Sigmoid colon (tissue), 7 donors: ENCODE results near the gene MAST4. TPM values are rescaled to one million over a fixed set of nuclear protein-coding genes. Genes with fewer than 3 reads are reported as not detected.

Source experiments
- DNase-seq: peaks from one replicate; pipeline ENCODE4 v3.0.0-alpha.2; 2019
- H3K27ac ChIP-seq, 4 donors: fragments of 200-600 bp; sonication (generic); one replicate each; pipeline ENCODE4 v1.5.1; 2016 to 2019; ENCODE audit warnings: mild to moderate bottlenecking in 1 of 4
- H3K27me3 ChIP-seq, 3 donors: fragments of 200-600 bp; sonication (generic); one replicate each; pipeline ENCODE4 v1.5.1; 2019; ENCODE audit warnings: mild to moderate bottlenecking in 1 of 3
- H3K36me3 ChIP-seq, 4 donors: fragments of 200-600 bp; sonication (generic); one replicate each; pipeline ENCODE4 v1.5.1; 2016 to 2019
- H3K4me1 ChIP-seq, 4 donors: fragments of 200-600 bp; sonication (generic); one replicate each; pipeline ENCODE4 v1.5.1; 2017 to 2019
- H3K4me3 ChIP-seq, 4 donors: fragments of 200-600 bp; sonication (generic); one replicate each; pipeline ENCODE4 v1.5.1; 2017 to 2019; ENCODE audit warnings: mild to moderate bottlenecking in 2 of 4, moderate library complexity in 1 of 4
- H3K9me3 ChIP-seq, 4 donors: fragments of 200-600 bp in 3 of 4; sonication (generic) in 3 of 4; one replicate each; pipeline versions ENCODE4 v1.5.1 to v1.6.1; 2013 to 2019
- EP300 ChIP-seq, 4 donors: sonication (generic); formaldehyde crosslinking; IDR thresholded peaks; one replicate each; pipeline ENCODE4 v1.6.1; 2017; ENCODE audit warnings: antibody characterized with exemption in 4 of 4
- POLR2A ChIP-seq, 2 donors: fragments of 450-650 bp; IDR thresholded peaks; one replicate each; pipeline ENCODE4 v1.6.1; 2016; ENCODE audit warnings: antibody characterized with exemption in 2 of 2, mild to moderate bottlenecking in 2 of 2, moderate library complexity in 2 of 2
- POLR2AphosphoS5 ChIP-seq, 4 donors: sonication (generic); formaldehyde crosslinking; IDR thresholded peaks; one replicate each; pipeline ENCODE4 v1.6.1; 2017; ENCODE audit warnings: antibody characterized with exemption in 4 of 4
- WGBS, 2 donors: extraction: QIAGEN DNeasy Blood & Tissue Kit; methylation state at CpG; one replicate each; pipeline ENCODE4 v1.1.7; 2013; 5-methylcytosine and 5-hydroxymethylcytosine counted together
- intact Hi-C: fragments of 100-400 bp; cut with DNase I; formaldehyde crosslinking; loops from one replicate; pipeline ENCODE4 v1.15.1; 2023
- polyA plus RNA-seq, 3 donors: library from polyadenylated mRNA; stranded (reverse); fragments of 200-250 nt; gene quantifications; one replicate each; pipeline ENCODE4 v1.2.3, GENCODE V29; 2013
- total RNA-seq, 4 donors: library from RNA; depleted of rRNA; stranded (reverse); fragments of >200 nt; gene quantifications; one replicate each; pipeline ENCODE4 v1.1.0, GENCODE V29; 2016
- TF ChIP-seq, protein P1 (sequence below), 4 experiments: fragments of 450-650 bp in 3 of 4; fragments of 200-600 bp in 1 of 4; IDR thresholded peaks; one replicate each; pipeline ENCODE4 v1.5.1; 2016 to 2019; ENCODE audit warnings: antibody characterized with exemption in 4 of 4, mild to moderate bottlenecking in 3 of 4, moderate library complexity in 2 of 4
- donor health status: healthy with polysubstance abuse.
- donor health status: Bipolar disorder and iron deficiency.
- donor health status: healthy.

The MAST4 gene
- total and polyA plus RNA-seq, 7 donors: 1.6 to 30.7 (median 15.7) TPM

DNA sequence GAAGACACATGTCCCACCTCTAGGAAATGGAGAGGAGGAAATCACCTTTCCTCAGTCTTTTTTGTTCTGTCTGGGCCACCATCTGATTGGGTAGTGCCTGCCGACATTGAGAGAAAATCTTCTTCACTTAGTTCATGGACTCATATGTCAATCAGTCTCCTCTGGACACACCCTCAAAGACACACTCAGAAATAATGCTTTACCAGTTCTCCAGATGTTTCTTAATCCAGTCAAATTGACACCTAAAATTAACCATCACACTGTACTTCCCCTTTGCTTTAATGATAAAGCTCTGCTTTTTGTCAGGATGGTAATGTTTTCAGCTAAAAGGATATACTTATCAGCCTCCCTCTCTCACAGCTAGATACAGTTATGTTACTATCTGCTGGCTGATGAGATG lies 333.1 kb downstream of the MAST4 start:
- intact Hi-C loops: loop anchor here (5.0 kb wide), 1 partner anchor 607 kb away; no protein-coding TSS in a partner anchor
- Histone ChIP-seq H3K4me3 (no peak overlapping the region), H3K27me3 (no peaks in the 10 kb centered on the region), H3K36me3 (no peaks in the 10 kb centered on the region), H3K9me3 (no peaks in the 10 kb centered on the region), H3K4me1 (no peaks in the 10 kb centered on the region), H3K27ac (no peak overlapping the region)
- TF ChIP-seq POLR2A (IDR thresholded peaks at IDR 0.05): no peak
- TF ChIP-seq POLR2AphosphoS5 (IDR thresholded peaks at IDR 0.05): no peak
- 95 to 97% methylated on average over 1 of the region's 1 CpG for WGBS, 2 donors
- no peak for DNase-seq

DNA sequence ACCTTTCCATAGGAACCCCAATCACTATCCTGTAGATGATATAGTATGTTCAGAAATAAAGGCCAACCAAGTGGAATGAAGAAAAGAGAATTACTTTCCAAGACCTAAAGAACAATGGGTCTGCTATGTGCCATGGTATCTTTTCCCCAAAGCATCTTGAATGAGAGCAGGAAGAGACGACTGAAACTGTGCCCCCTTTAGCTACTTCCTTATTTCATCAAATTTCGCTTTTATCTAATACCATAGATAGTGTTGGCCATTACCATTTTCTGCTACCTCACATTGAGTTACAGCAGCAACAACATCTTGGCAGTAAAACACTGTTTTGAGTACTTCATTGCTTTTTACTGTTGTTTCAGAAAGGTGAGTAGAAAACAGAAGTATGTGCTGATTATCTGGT lies 333.8 kb downstream of the MAST4 start:
- H3K27me3 ChIP-seq: no peaks in the 10 kb centered on the region
- H3K27ac ChIP-seq: no peak overlapping the region
- TF ChIP-seq, protein P1, sequence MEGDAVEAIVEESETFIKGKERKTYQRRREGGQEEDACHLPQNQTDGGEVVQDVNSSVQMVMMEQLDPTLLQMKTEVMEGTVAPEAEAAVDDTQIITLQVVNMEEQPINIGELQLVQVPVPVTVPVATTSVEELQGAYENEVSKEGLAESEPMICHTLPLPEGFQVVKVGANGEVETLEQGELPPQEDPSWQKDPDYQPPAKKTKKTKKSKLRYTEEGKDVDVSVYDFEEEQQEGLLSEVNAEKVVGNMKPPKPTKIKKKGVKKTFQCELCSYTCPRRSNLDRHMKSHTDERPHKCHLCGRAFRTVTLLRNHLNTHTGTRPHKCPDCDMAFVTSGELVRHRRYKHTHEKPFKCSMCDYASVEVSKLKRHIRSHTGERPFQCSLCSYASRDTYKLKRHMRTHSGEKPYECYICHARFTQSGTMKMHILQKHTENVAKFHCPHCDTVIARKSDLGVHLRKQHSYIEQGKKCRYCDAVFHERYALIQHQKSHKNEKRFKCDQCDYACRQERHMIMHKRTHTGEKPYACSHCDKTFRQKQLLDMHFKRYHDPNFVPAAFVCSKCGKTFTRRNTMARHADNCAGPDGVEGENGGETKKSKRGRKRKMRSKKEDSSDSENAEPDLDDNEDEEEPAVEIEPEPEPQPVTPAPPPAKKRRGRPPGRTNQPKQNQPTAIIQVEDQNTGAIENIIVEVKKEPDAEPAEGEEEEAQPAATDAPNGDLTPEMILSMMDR (IDR thresholded peaks at IDR 0.05): no peak
- TF ChIP-seq EP300 (IDR thresholded peaks at IDR 0.05): no peak
- no peak for TF ChIP-seq POLR2AphosphoS5 (IDR thresholded peaks at IDR 0.05)
- TF ChIP-seq POLR2A (IDR thresholded peaks at IDR 0.05): no peak
- no peaks in the 10 kb centered on the region for H3K36me3 ChIP-seq
- intact Hi-C loops: loop anchor here (5.0 kb wide), 1 partner anchor 608 kb away; no protein-coding TSS in a partner anchor
- 77 to 91% methylated on average over 2 of the region's 2 CpGs for WGBS, 2 donors
- H3K4me1 ChIP-seq: no peaks in the 10 kb centered on the region
- H3K9me3 ChIP-seq: no peaks in the 10 kb centered on the region
- no peak overlapping the region for H3K4me3 ChIP-seq
- no peak for DNase-seq

DNA sequence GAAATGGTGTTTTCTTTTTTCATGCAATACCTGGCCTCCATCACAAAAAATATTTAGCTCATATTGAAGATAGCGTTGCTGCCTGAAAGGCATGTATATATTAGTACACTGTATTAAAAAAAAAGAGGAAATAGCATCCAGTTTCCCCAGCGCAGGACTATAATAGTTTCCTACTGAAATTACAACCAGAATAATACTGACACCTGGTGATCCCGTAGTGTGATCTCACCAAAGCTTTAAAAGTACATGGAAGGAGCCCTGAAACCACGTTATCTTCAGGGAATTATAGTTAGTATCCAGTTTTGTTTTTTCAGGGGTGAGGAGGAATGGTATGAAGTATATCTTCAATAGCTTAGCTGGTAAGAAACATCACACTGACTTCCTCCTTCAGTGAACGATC lies 335.5 kb downstream of the MAST4 start:
- no peaks in the 10 kb centered on the region for H3K36me3 ChIP-seq
- no peak for DNase-seq
- H3K4me3 ChIP-seq: no peak overlapping the region
- intact Hi-C loops: no loop called here
- no peaks in the 10 kb centered on the region for H3K27me3 ChIP-seq
- no peaks in the 10 kb centered on the region for H3K4me1 ChIP-seq
- WGBS, 2 donors: 45 to 76% methylated on average over 5 of the region's 5 CpGs
- H3K27ac ChIP-seq: no peak overlapping the region
- TF ChIP-seq EP300 (IDR thresholded peaks at IDR 0.05) (no peak), POLR2A (IDR thresholded peaks at IDR 0.05) (no peak), POLR2AphosphoS5 (IDR thresholded peaks at IDR 0.05) (no peak)
- TF ChIP-seq, protein P1 (IDR thresholded peaks at IDR 0.05): no peak
- no peaks in the 10 kb centered on the region for H3K9me3 ChIP-seq

DNA sequence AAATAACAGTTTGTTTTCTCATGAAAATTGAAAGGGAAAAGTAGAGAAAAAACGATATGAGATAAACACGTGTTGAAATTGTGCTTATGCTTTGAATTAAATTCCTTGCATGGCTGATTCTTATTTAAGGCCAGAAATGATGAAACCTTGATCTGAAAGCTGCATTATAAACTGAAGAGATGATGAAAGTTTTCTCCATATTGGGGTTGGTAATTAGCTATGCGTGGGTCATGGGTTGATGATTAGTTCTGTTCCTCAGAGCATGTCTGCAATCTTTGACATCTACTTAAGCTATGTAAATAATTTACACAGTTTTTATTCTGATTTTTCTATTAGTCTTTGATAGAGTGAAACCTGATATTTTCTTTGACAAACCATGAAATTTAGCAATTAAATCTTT lies 336.3 kb downstream of the MAST4 start:
- H3K36me3 ChIP-seq: no peaks in the 10 kb centered on the region
- TF ChIP-seq, protein P1 (IDR thresholded peaks at IDR 0.05): no peak
- TF ChIP-seq POLR2AphosphoS5 (IDR thresholded peaks at IDR 0.05) (no peak), POLR2A (IDR thresholded peaks at IDR 0.05) (no peak), EP300 (IDR thresholded peaks at IDR 0.05) (no peak)
- H3K4me1 ChIP-seq: no peaks in the 10 kb centered on the region
- no peaks in the 10 kb centered on the region for H3K27me3 ChIP-seq
- intact Hi-C loops: no loop called here
- DNase-seq: no peak
- no peaks in the 10 kb centered on the region for H3K9me3 ChIP-seq
- no peak overlapping the region for H3K4me3 ChIP-seq
- H3K27ac ChIP-seq: no peak overlapping the region
- 87 to 89% methylated on average over 3 of the region's 3 CpGs for WGBS, 2 donors

DNA sequence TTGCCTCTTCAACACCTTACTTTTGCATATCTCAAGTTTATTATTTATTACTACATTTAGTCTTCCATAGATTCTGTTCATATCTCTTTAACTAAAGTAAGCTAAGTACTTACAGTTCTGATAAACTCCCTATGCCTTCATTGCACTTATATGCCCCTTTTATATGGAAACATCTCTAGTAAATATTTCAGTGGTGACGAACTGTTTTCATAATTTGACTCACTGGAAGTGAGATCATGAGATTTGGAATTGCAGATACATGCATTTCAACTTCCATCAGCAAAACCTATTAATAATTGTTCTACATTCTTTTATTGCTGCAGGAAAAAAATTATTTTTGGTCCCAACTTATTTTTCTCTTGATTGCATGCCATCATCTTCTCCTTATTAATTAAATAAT lies 336.9 kb downstream of the MAST4 start:
- no peaks in the 10 kb centered on the region for H3K4me1 ChIP-seq
- H3K27me3 ChIP-seq: no peaks in the 10 kb centered on the region
- no peaks in the 10 kb centered on the region for H3K9me3 ChIP-seq
- no peak overlapping the region for H3K4me3 ChIP-seq
- no peaks in the 10 kb centered on the region for H3K36me3 ChIP-seq
- no peak overlapping the region for H3K27ac ChIP-seq
- no peak for DNase-seq
- WGBS, 2 donors: 88 to 92% methylated on average over 1 of the region's 1 CpG
- intact Hi-C loops: no loop called here
- TF ChIP-seq POLR2A (IDR thresholded peaks at IDR 0.05): no peak
- TF ChIP-seq POLR2AphosphoS5 (IDR thresholded peaks at IDR 0.05): no peak

DNA sequence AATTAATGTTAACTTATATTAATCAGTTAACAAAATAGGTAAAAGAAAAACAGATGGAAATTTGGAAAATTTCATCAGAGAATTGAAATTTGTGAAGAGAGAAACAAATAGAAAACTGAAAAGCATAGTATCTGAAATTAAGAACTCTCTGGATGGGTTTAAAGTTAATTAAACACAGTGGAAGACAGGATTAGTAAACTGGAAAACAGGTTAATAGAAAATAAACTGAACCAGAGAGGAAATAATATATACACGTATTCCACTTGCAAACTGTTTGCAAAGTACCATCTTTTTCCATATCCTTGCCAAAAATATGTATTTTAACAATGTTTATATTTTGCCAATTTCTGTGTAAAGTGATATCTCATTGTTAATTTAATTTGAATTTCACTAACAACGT lies 342.9 kb downstream of the MAST4 start:
- H3K4me3 ChIP-seq: no peak overlapping the region
- intact Hi-C loops: no loop called here
- no peaks in the 10 kb centered on the region for H3K9me3 ChIP-seq
- H3K27me3 ChIP-seq: no peaks in the 10 kb centered on the region
- no peaks in the 10 kb centered on the region for H3K36me3 ChIP-seq
- no peak for TF ChIP-seq POLR2AphosphoS5 (IDR thresholded peaks at IDR 0.05)
- DNase-seq: no peak
- no peak overlapping the region for H3K27ac ChIP-seq
- 91 to 97% methylated on average over 2 of the region's 2 CpGs for WGBS, 2 donors
- no peaks in the 10 kb centered on the region for H3K4me1 ChIP-seq
